Endodermal cell (in vitro differentiated cells): ENCODE measurements around the gene SLC25A45. TPM values are rescaled to one million over a fixed set of nuclear protein-coding genes. Genes with fewer than 3 reads are reported as not detected.

Experiments used
- DNase-seq: peaks from one replicate; pipeline ENCODE4 v3.0.0-alpha.2; 2017
- H3K27ac ChIP-seq: 2 replicates; pipeline ENCODE4 v1.5.1; 2013; ENCODE audit warnings: mild to moderate bottlenecking, low read depth, low read length, moderate library complexity
- H3K27me3 ChIP-seq: 2 replicates; pipeline ENCODE4 v1.6.1; 2013; ENCODE audit warnings: mild to moderate bottlenecking, low read length, moderate library complexity; ENCODE audit not compliant: insufficient read depth, control insufficient read depth, poor library complexity, severe bottlenecking
- H3K36me3 ChIP-seq: 2 replicates; pipeline ENCODE4 v1.7.0; 2013; ENCODE audit warnings: mild to moderate bottlenecking, low read length, moderate library complexity; ENCODE audit not compliant: control insufficient read depth, insufficient read depth
- H3K4me1 ChIP-seq: one replicate; pipeline ENCODE4 v1.7.0; 2013; ENCODE audit warnings: low read length; ENCODE audit not compliant: control insufficient read depth, insufficient read depth
- H3K4me3 ChIP-seq: 2 replicates; pipeline ENCODE4 v1.5.1; 2013; ENCODE audit warnings: mild to moderate bottlenecking, low read length, moderate library complexity
- H3K9ac ChIP-seq: 2 replicates; pipeline ENCODE4 v1.6.1; 2013; ENCODE audit warnings: mild to moderate bottlenecking, low read length, moderate library complexity; ENCODE audit not compliant: poor library complexity, severe bottlenecking; ENCODE audit errors: extremely low read depth
- H3K9me3 ChIP-seq: 2 replicates; pipeline ENCODE4 v1.6.1; 2013; ENCODE audit warnings: mild to moderate bottlenecking, low read length, moderate library complexity; ENCODE audit not compliant: control insufficient read depth
- H3K27ac Mint-ChIP-seq: 2 replicates; pipeline ENCODE4 v1.8.0; 2020; ENCODE audit warnings: mixed read lengths
- H3K27me3 Mint-ChIP-seq: 2 replicates; pipeline ENCODE4 v1.8.0; 2021; ENCODE audit warnings: mild to moderate bottlenecking, mixed read lengths; ENCODE audit not compliant: insufficient read depth
- H3K36me3 Mint-ChIP-seq: 2 replicates; pipeline ENCODE4 v1.8.0; 2020; ENCODE audit warnings: low read depth, mixed read lengths
- H3K4me1 Mint-ChIP-seq: 2 replicates; pipeline ENCODE4 v1.8.0; 2020; ENCODE audit warnings: mixed read lengths
- H3K4me3 Mint-ChIP-seq: 2 replicates; pipeline ENCODE4 v1.8.0; 2020; ENCODE audit warnings: mild to moderate bottlenecking, moderate library complexity, mixed read lengths
- H3K9me3 Mint-ChIP-seq: 2 replicates; pipeline ENCODE4 v1.8.0; 2020; ENCODE audit warnings: mild to moderate bottlenecking, mixed read lengths
- WGBS, 2 experiments: methylation state at CpG; one replicate each; pipeline versions ENCODE4 v1.1.5 to v1.1.7; 2013; ENCODE audit warnings: missing lambda C conversion rate in 2 of 2, mixed read lengths in 1 of 2; ENCODE audit not compliant: insufficient coverage in 1 of 2, insufficient read length in 1 of 2; 5-methylcytosine and 5-hydroxymethylcytosine counted together
- total RNA-seq, 2 donors: library from RNA; stranded (reverse); fragmentation: NEBNext Ultra II Directional in 1 of 2; extraction: Animal tissue kit (Norgen Biotek cat#: 25700) in 1 of 2; gene quantifications; 2 replicates in 1 of 2; 3 replicates in 1 of 2; pipeline ENCODE4 v1.2.1, GENCODE V29; 2021
- TF ChIP-seq, protein P1 (sequence below): fragments of 200-600 bp; sonication (generic); conservative IDR thresholded peaks from 2 replicates; pipeline ENCODE4 v1.5.0; 2021; ENCODE audit warnings: antibody characterized with exemption, mild to moderate bottlenecking

SLC25A45 gene
- total RNA-seq, 2 donors from 2014 or later = 3.0 to 6.3 TPM

GRCh38 chr11:65404638-65405339 lies 22.3 kb upstream of the SLC25A45 start:
- H3K9me3 Mint-ChIP-seq = no peaks in the 10 kb centered on the region
- H3K36me3 Mint-ChIP-seq = peaks cover 51% of the 10 kb centered on the region
- H3K27me3 ChIP-seq = no peaks in the 10 kb centered on the region
- TF ChIP-seq, protein P1, sequence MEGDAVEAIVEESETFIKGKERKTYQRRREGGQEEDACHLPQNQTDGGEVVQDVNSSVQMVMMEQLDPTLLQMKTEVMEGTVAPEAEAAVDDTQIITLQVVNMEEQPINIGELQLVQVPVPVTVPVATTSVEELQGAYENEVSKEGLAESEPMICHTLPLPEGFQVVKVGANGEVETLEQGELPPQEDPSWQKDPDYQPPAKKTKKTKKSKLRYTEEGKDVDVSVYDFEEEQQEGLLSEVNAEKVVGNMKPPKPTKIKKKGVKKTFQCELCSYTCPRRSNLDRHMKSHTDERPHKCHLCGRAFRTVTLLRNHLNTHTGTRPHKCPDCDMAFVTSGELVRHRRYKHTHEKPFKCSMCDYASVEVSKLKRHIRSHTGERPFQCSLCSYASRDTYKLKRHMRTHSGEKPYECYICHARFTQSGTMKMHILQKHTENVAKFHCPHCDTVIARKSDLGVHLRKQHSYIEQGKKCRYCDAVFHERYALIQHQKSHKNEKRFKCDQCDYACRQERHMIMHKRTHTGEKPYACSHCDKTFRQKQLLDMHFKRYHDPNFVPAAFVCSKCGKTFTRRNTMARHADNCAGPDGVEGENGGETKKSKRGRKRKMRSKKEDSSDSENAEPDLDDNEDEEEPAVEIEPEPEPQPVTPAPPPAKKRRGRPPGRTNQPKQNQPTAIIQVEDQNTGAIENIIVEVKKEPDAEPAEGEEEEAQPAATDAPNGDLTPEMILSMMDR = no peak
- no peak overlapping the region for H3K27ac Mint-ChIP-seq
- no peak overlapping the region for H3K4me3 ChIP-seq
- 96 to 99% methylated on average over 15 to 24 of the region's 24 CpGs for WGBS, 2 experiments
- H3K27ac ChIP-seq = no peak overlapping the region
- no peak overlapping the region for H3K9ac ChIP-seq
- no peaks in the 10 kb centered on the region for H3K9me3 ChIP-seq
- no peak for DNase-seq
- no peaks in the 10 kb centered on the region for H3K4me1 ChIP-seq
- H3K4me1 Mint-ChIP-seq = peaks cover 4% of the 10 kb centered on the region
- H3K27me3 Mint-ChIP-seq = no peaks in the 10 kb centered on the region
- H3K4me3 Mint-ChIP-seq = no peak overlapping the region
- H3K36me3 ChIP-seq = peaks cover 30% of the 10 kb centered on the region

DNA sequence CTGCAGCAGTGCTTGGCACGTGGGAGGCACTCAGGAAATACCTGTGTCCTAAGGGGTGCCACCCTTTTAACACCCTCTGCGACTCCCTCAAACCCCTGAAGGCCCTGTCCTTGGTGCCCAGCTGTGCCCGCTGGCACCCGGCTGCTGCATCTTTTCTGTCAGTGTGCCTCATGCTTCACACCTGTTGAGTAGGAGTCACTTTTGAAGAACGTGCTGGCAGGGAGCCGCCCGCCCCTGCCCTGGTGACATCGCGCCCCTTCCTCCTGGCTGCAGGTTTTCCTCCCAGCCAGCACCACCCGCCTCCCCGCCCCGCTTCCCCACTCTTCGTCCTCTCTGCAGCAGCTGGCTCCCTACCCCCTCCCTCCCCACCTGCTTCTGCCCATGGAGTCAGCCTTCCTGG lies 21.8 kb upstream of the SLC25A45 start:
- H3K9me3 Mint-ChIP-seq = no peaks in the 10 kb centered on the region
- DNase-seq = no peak
- TF ChIP-seq, protein P1 = no peak
- peaks cover 50% of the 10 kb centered on the region for H3K36me3 Mint-ChIP-seq
- H3K4me1 ChIP-seq = no peaks in the 10 kb centered on the region
- H3K4me3 ChIP-seq = no peak overlapping the region
- no peaks in the 10 kb centered on the region for H3K9me3 ChIP-seq
- H3K36me3 ChIP-seq = peaks cover 25% of the 10 kb centered on the region
- no peak overlapping the region for H3K9ac ChIP-seq
- H3K27ac ChIP-seq = no peak overlapping the region
- H3K4me3 Mint-ChIP-seq = no peak overlapping the region
- 93 to 96% methylated on average over 9 to 13 of the region's 13 CpGs for WGBS, 2 experiments
- H3K27me3 ChIP-seq = no peaks in the 10 kb centered on the region
- H3K27ac Mint-ChIP-seq = no peak overlapping the region
- no peaks in the 10 kb centered on the region for H3K27me3 Mint-ChIP-seq
- peaks cover 4% of the 10 kb centered on the region for H3K4me1 Mint-ChIP-seq

- Mint-ChIP-seq H3K27me3 (no peaks in the 10 kb centered on the region), H3K4me1 (peaks cover 4% of the 10 kb centered on the region), H3K27ac (no peak overlapping the region), H3K4me3 (no peak overlapping the region), H3K9me3 (no peaks in the 10 kb centered on the region), H3K36me3 (peaks cover 47% of the 10 kb centered on the region)
- DNase-seq = no peak
- WGBS, 2 experiments = 91 to 98% methylated on average over 8 to 12 of the region's 12 CpGs
- no peaks in the 10 kb centered on the region for H3K27me3 ChIP-seq
- H3K9me3 ChIP-seq = no peaks in the 10 kb centered on the region
- TF ChIP-seq, protein P1 = no peak
- H3K4me1 ChIP-seq = no peaks in the 10 kb centered on the region
- no peak overlapping the region for H3K4me3 ChIP-seq
- H3K36me3 ChIP-seq = peaks cover 20% of the 10 kb centered on the region
- H3K27ac ChIP-seq = no peak overlapping the region
- no peak overlapping the region for H3K9ac ChIP-seq
Observed at GRCh38 chr11:65403607-65404121, 21.2 kb upstream of the SLC25A45 start.
